GM13976 (cell line): ENCODE data around the gene TMEM187.
"Not testable (repeated sequence)": the region's sequence is repeated elsewhere in the genome, so short reads cannot be mapped to it uniquely, and the experiment has no call there.

Experiments used
- DNase-seq: peaks from one replicate; pipeline ENCODE4 v3.0.0; 2012; ENCODE audit warnings: low spot score
- CTCF ChIP-seq: IDR thresholded peaks from 2 replicates; pipeline ENCODE4 v1.5.1; 2012; ENCODE audit warnings: borderline replicate concordance, mild to moderate bottlenecking; ENCODE audit not compliant: insufficient read depth; ENCODE audit errors: extremely low read depth, missing control alignments, control extremely low read depth
- in situ Hi-C: fragments of 300-500 bp; cut with MboI; formaldehyde crosslinking; loops from one replicate; pipeline ENCODE4 v1.12.0; 2022; ENCODE audit warnings: low sequenced_read_pairs, mixed read lengths, inconsistent platforms; ENCODE audit not compliant: unreplicated experiment

Gene TMEM187

GRCh38 chrX:153988493-153988892 lies 15.9 kb downstream of the TMEM187 start:
- DNase-seq: no peak
- no peak for TF ChIP-seq CTCF
- in situ Hi-C loops: no loop called here

GRCh38 chrX:153989973-153990655 lies 17.6 kb downstream of the TMEM187 start:
- DNase-seq: no peak
- no peak for TF ChIP-seq CTCF
- in situ Hi-C loops: no loop called here

GRCh38 chrX:153991013-153991580 lies 18.5 kb downstream of the TMEM187 start:
- TF ChIP-seq CTCF: no peak
- no peak for DNase-seq
- in situ Hi-C loops: no loop called here

GRCh38 chrX:153992180-153992579 lies 19.6 kb downstream of the TMEM187 start:
- TF ChIP-seq CTCF: no peak
- in situ Hi-C loops: no loop called here
- no peak for DNase-seq

GRCh38 chrX:153993079-153993478 lies 20.5 kb downstream of the TMEM187 start:
- TF ChIP-seq CTCF: no peak
- in situ Hi-C loops: no loop called here
- no peak for DNase-seq

GRCh38 chrX:153993978-153994377 lies 21.4 kb downstream of the TMEM187 start:
- no peak for TF ChIP-seq CTCF
- no peak for DNase-seq
- in situ Hi-C loops: no loop called here

GRCh38 chrX:153994398-153994797 lies 21.8 kb downstream of the TMEM187 start:
- DNase-seq, in situ Hi-C loops: not testable (repeated sequence)
